Right lung (tissue), 5 donors: Measurements from ENCODE around the gene PIAS1. TPM values are rescaled to one million over a fixed set of nuclear protein-coding genes. Genes with fewer than 3 reads are reported as not detected.
A peak's percentile ranks its signal among the peaks of the same experiment; 100 is the strongest.
"Not testable (repeated sequence)": the region's sequence is repeated elsewhere in the genome, so short reads cannot be mapped to it uniquely, and the experiment has no call there.

Source experiments
- DNase-seq, 2 donors: peaks; one replicate each; pipeline ENCODE4 v3.0.0-alpha.2; 2013
- polyA plus RNA-seq, 5 donors: library from polyadenylated mRNA; unstranded; fragments of 120-200 nt; gene quantifications; one replicate each; pipeline versions ENCODE4 v1.2.1 to v1.2.3, GENCODE V29; 2013; ENCODE audit warnings: inconsistent platforms in 1 of 5, low replicate concordance in 1 of 5; ENCODE audit not compliant: insufficient read length in 5 of 5, insufficient read depth in 1 of 5

Gene PIAS1
- polyA plus RNA-seq, 5 donors, result 49.8 to 77.8 (median 67.4) TPM

DNA sequence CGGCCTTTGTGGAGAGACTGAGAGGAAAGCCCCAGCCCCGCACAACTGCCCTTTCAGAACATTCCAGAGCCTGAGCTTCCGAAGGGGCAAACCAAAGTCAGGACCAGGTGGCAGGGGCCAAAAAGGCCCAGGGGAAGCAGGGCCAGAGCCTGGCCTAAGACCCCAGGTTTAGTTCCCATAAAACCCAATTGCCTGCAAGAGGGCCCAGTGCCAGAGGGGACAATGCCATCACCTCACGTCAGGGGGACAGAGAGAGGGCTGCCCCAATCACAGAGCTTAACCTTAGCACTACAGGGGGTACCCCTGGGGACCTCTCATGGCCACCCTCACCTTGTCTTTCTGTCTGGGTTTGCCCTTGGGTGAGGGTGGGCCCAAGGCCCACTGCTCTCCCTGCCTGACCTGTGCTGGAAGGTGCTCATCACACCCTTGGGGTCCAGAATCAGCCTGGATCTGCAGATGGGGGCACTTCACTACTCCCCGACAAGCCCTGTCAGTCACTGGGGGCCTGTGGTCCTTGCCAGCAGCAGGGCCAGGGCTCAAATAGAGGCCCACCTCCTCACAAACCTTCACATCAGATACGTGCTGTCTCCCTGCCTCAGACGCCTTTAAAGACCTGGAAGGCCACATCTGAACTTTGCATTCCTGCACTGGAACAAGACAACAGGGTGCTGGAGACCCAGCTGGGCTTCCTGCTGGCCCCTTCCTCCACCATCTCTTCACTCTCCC is 147.2 kb downstream of the PIAS1 start:
- DNase-seq, result no peak

GRCh38 chr15:68201879-68202261 is 147.8 kb downstream of the PIAS1 start:
- no peak for DNase-seq

GRCh38 chr15:68202994-68203393 is 148.9 kb downstream of the PIAS1 start:
- DNase-seq, result not testable (repeated sequence)

- DNase-seq, result no peak
These were observed 149.4 kb downstream of the PIAS1 start for GRCh38 chr15:68203486-68203885.

GRCh38 chr15:68203956-68204355 is 149.8 kb downstream of the PIAS1 start:
- DNase-seq, result no peak

- no peak for DNase-seq
These were observed 150.2 kb downstream of the PIAS1 start for GRCh38 chr15:68204361-68204760.

DNA sequence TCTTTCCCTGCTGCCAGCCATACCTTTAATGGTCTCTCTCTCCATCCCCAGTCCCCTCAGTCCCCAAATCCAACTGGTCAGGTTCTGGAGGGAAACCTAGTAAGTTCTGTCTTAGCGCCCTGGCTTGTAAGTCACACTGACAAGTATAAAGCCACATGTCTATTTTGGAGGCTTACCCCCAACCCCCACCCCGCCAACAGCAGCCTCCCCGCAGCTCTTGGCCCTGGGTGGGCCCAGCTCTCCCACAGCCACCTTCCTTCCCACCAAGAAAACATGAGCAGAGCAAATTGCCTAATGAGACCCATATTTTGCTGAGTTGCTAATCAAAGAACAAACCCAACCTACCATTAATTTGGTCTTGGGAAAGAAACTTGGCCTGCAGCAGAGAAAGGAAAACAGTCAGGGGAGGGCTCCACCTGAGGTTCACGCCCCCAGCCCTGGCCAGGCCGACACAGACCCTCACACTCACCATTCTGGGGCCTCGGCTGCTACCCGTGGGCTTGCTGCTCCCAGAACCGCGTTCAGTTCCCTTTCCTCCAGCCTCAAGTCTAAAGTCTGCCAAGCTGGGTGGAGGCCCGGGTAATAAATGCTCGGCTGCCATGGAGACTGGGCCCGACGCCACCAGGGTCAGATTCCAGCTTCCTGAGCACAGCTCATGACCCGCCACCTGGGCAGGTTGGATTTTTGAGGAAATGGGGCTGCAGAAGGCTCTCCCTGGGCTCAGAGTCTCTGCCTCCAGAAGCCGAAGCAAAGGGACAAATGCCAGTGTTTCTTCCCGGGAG is 150.9 kb downstream of the PIAS1 start, which contains the start of gene CALML4:
Gene CALML4 (minus strand): TSS at position 557 of the 782 bp plus-strand sequence. CDS start 85 bp downstream, at position 472.
- peak; percentile 55 to 59 for DNase-seq

GRCh38 chr15:68205558-68205944 is 151.4 kb downstream of the PIAS1 start:
- no peak for DNase-seq

DNA sequence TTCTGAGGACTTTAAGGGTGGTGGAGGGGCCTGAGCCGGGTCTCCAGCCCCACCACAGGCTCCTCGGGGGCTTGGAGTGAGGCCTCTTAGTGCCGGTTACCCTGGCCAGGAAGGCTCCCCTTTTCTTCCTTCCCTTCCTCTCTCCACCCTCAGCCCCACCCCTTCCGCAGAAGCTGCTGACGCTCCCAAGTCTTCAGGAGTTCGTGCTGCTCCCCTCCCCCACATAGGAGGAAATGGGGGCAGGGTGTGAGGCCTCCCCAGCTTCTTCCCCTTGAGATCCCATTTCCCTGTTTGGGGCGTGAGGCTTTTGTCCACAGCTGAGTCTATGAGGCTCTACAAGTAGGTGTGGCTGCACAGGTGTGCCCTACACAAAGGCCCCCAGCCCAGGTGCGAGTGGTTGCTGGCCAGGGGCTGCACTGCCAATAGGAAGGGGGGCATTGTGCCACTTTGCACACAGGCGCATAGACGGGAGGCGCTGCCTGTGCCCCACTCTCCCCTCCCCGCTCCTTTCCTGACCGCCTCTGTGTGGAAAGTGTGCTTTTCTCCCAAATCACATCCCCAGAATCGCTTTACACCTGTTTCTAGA is 151.9 kb downstream of the PIAS1 start:
- peak; percentile 49 to 50 for DNase-seq

GRCh38 chr15:68206711-68207151 is 152.6 kb downstream of the PIAS1 start:
- no peak for DNase-seq

DNA sequence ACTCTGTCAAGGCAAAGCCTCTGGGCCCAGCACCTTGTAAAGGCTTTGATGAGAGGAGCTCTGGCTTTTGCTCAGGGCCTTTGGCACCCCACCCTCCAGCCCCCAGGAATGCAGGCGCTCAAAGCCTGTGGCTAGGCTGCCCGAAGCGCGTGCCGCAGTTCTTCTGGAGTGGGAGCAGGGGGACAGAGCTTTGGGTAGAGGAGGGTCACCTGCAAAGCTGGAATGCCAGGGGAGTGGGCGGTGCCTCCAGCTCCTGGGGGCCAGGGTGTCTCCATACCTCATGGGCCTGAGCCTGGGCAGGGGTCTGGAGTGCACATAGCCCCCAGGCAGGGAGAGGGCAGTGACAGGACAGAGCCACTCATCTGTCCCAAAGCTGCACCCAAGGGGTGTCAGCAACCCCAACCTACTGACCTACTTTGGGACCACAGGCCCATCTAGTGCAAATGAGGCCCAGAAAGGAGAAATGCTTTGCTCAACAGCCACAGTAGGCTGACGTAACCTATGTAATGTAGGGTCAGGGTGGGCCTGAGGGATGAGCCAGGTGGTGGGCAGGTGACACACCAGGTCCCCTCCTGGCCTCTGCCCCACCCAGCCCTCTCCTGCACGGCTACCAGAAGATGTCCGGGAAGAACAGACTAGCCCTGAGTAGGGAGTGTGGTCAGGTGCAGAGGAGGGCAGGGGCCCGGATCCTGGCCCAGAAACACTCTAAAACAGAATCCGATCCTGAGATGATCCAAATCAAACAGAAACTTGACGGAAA is 153.2 kb downstream of the PIAS1 start:
- DNase-seq, result no peak

GRCh38 chr15:68208136-68208535 is 154.0 kb downstream of the PIAS1 start:
- DNase-seq, result no peak

DNA sequence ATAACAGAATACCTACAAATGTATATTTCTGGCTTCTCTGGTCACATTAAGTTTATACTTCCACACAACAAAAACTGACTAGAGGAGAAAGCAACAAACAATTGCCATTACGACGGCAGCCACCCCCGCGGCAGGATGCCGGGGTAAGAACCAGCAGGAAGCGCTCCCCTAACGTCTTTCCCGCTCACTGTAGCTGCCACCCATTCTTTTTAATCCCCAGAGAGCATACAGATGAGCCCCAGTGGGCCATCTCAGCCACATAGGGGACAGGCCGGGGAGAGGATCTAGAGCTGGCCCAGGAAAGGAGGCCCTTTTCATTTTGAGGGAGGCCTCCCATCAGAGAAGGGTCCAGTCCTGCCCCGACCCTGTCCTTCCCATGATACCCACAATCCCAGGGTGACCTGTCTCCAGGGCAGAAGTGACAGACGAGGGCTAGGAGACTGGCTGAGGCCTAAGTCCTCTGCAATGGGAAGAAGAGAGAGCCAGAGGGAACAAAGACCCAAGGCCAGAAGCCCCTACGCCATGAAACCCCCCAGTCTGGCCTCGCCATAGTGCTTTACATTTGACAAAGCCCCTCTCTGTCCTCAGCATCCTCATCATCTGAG is 154.6 kb downstream of the PIAS1 start:
- no peak for DNase-seq

GRCh38 chr15:68209272-68209671 is 155.2 kb downstream of the PIAS1 start:
- DNase-seq, result no peak

DNA sequence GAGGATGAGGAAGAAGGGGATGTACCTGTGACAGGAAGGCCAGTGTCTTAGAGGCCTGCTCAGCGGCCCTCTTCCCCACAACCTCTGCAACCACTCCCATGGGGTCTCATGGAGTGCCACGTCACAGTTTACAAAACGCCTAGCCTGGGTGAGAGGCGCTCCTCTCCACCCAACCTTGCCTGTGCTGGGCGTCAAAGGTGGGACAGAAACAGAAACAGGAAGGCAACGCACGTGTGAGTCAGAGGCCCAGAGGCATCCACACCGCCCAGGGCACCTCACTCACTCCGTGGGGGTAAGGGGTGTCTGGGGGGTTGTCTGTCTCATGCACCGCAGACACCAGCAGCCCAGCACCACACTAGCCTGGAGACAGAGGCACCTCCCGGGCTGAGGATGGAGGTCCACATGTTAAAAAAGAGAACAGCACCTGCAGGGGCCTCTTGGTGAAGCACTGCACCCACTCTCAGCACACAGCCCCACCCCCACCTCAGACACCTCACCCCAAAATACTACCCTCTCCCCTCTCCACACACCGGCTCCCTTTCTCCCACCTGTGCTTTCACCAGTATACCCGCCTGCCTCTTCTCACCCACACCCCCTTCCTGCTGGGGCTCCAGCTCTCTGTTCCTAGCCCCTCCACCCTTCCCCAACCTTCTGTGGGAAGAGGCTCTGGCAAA is 155.8 kb downstream of the PIAS1 start:
- DNase-seq, result no peak

- no peak for DNase-seq
These were observed 156.3 kb downstream of the PIAS1 start for GRCh38 chr15:68210409-68210756.

GRCh38 chr15:68210821-68211655 is 156.9 kb downstream of the PIAS1 start:
- peak in 1 of 2 donors; percentile 48 for DNase-seq

- DNase-seq, result no peak
These were observed 157.7 kb downstream of the PIAS1 start for GRCh38 chr15:68211656-68212320.

GRCh38 chr15:68213491-68213845 is 159.4 kb downstream of the PIAS1 start:
- not testable (repeated sequence) for DNase-seq
